ENCODE results near the gene NPAS1. TPM values are rescaled to one million over a fixed set of nuclear protein-coding genes. Genes with fewer than 3 reads are reported as not detected.

The NPAS1 gene
- total RNA-seq, 1 experiment from 2014 or later = 1.4 TPM

- Histone ChIP-seq H3K36me3 (ENCODE audit: low read depth) (no peaks in the 10 kb centered on the region), H2AFZ (no peak overlapping the region), H3K79me2 (ENCODE audit: low read depth) (no peaks in the 10 kb centered on the region), H3K9me3 (ENCODE audit: insufficient read depth, low read depth) (no peaks in the 10 kb centered on the region), H3K4me2 (peak overlapping the region; percentile 62), H4K20me1 (ENCODE audit: insufficient read depth) (no peaks in the 10 kb centered on the region), H3K27ac (no peak overlapping the region), H3K27me3 (ENCODE audit: insufficient read depth, low read depth) (peaks cover 49% of the 10 kb centered on the region), H3K4me1 (replicated peaks; ENCODE audit: insufficient read depth) (0 out of 2 replicates have a peak, but pooled peaks cover 5% of the 10 kb centered on the region), H3K4me3 (no peak overlapping the region; the same call in 1 of the 2 replicates), H3F3A (ENCODE audit: insufficient read depth, low read depth) (peaks cover 14% of the 10 kb centered on the region; the same call in 1 of the 2 replicates), H3K9me2 (ENCODE audit: insufficient read depth) (no peaks in the 10 kb centered on the region)
- TF ChIP-seq, protein P1, sequence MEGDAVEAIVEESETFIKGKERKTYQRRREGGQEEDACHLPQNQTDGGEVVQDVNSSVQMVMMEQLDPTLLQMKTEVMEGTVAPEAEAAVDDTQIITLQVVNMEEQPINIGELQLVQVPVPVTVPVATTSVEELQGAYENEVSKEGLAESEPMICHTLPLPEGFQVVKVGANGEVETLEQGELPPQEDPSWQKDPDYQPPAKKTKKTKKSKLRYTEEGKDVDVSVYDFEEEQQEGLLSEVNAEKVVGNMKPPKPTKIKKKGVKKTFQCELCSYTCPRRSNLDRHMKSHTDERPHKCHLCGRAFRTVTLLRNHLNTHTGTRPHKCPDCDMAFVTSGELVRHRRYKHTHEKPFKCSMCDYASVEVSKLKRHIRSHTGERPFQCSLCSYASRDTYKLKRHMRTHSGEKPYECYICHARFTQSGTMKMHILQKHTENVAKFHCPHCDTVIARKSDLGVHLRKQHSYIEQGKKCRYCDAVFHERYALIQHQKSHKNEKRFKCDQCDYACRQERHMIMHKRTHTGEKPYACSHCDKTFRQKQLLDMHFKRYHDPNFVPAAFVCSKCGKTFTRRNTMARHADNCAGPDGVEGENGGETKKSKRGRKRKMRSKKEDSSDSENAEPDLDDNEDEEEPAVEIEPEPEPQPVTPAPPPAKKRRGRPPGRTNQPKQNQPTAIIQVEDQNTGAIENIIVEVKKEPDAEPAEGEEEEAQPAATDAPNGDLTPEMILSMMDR (conservative IDR thresholded peaks at IDR 0.05) = no peak
- TF ChIP-seq EZH2 (IDR thresholded peaks at IDR 0.05; ENCODE audit: low read depth) = no peak
- DNase-seq = no peak
- no TSS peak for BruUV-seq (replicated peaks)
- ChIA-PET POLR2A (ENCODE audit: unreplicated experiment) (no interaction called here), CTCF (no interaction called here)
- intact Hi-C loops (cut with micrococcal nuclease; ENCODE audit: unreplicated experiment) = no loop called here
Observed at GRCh38 chr19:47020992-47021496, 1.4 kb downstream of the NPAS1 start.

DNA sequence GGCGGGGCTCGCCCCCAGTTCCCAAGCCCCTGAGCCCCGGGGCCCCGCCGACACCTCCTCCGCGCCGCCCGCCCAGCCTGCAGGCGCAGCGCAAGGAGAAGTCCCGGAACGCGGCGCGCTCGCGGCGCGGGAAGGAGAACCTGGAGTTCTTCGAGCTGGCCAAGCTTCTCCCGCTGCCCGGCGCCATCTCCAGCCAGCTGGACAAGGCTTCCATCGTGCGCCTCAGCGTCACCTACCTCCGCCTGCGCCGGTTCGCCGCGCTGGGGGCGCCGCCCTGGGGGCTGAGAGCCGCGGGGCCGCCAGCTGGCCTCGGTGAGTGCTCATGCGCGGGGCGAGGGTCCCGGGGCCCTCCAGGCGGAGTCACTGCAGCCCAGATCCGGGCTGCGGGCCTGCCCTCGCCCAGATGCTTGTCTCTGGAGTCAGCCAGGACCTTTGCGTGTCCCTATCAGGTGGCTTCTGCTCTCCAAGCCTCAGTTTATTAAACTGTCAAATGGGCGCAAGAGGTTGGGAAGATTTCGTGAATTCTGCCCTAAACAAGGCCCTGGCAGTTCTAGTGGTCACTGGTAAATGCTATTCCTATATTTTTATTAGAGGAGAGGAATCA lies 2.0 kb downstream of the NPAS1 start:
- no peaks in the 10 kb centered on the region for H4K20me1 ChIP-seq (ENCODE audit: insufficient read depth)
- ChIA-PET CTCF (interaction anchor here (0.6 to 0.9 kb wide), 2 partner anchors 9 to 18 kb away, joined by 3 read pairs; no protein-coding TSS in a partner anchor), POLR2A (ENCODE audit: unreplicated experiment) (no interaction called here)
- no peak overlapping the region for H3K4me3 ChIP-seq
- intact Hi-C loops (cut with micrococcal nuclease; ENCODE audit: unreplicated experiment) = no loop called here
- H2AFZ ChIP-seq = no peak overlapping the region
- no peaks in the 10 kb centered on the region for H3K79me2 ChIP-seq (ENCODE audit: low read depth)
- H3K27ac ChIP-seq = no peak overlapping the region
- H3K27me3 ChIP-seq (ENCODE audit: insufficient read depth, low read depth) = peaks cover 51% of the 10 kb centered on the region
- no peaks in the 10 kb centered on the region for H3K9me3 ChIP-seq (ENCODE audit: insufficient read depth, low read depth)
- peak in 1 of 2 experiments; percentile 21 for DNase-seq
- peak overlapping the region; percentile 62 for H3K4me2 ChIP-seq
- H3K4me1 ChIP-seq (replicated peaks; ENCODE audit: insufficient read depth) = 0 out of 2 replicates have a peak, but pooled peaks cover 5% of the 10 kb centered on the region
- no peaks in the 10 kb centered on the region for H3K9me2 ChIP-seq (ENCODE audit: insufficient read depth)
- peaks cover 12% of the 10 kb centered on the region; the same call in 1 of the 2 replicates for H3F3A ChIP-seq (ENCODE audit: insufficient read depth, low read depth)
- BruUV-seq (replicated peaks) = no TSS peak
- H3K36me3 ChIP-seq (ENCODE audit: low read depth) = no peaks in the 10 kb centered on the region
- TF ChIP-seq, protein P1 (conservative IDR thresholded peaks at IDR 0.05) = no peak
- peak; percentile 93; the same call in 1 of the 2 replicates for TF ChIP-seq EZH2 (IDR thresholded peaks at IDR 0.05; ENCODE audit: low read depth)

DNA sequence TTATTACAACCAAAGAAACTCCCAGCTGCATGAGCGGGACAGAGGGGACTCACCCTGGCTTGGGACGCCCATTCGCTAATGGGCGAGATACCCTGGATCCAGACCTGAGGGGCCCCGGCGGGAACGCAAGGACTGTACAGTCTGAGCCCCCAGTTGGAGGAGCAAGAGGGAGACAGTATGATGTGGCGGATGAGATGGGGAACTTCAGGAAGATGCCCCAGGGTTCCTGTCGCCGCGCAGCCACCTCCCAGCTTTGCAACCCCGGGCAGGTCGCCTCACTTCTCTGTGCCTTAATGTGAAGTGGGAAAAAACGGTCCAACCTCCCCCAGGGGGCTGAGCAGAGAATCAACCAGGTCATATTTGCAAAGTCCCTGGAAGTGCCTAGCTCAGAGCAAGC lies 2.5 kb downstream of the NPAS1 start:
- H3K4me3 ChIP-seq = no peak overlapping the region
- H4K20me1 ChIP-seq (ENCODE audit: insufficient read depth) = no peaks in the 10 kb centered on the region
- peak in 1 of 2 experiments; percentile 32 for DNase-seq
- H3K9me3 ChIP-seq (ENCODE audit: insufficient read depth, low read depth) = no peaks in the 10 kb centered on the region
- peaks cover 55% of the 10 kb centered on the region for H3K27me3 ChIP-seq (ENCODE audit: insufficient read depth, low read depth)
- no peak overlapping the region for H2AFZ ChIP-seq
- no TSS peak for BruUV-seq (replicated peaks)
- H3K4me2 ChIP-seq = no peak overlapping the region
- POLR2A ChIA-PET (ENCODE audit: unreplicated experiment) = no interaction called here
- intact Hi-C loops (cut with micrococcal nuclease; ENCODE audit: unreplicated experiment) = no loop called here
- H3K4me1 ChIP-seq (replicated peaks; ENCODE audit: insufficient read depth) = 0 out of 2 replicates have a peak, but pooled peaks cover 5% of the 10 kb centered on the region
- H3F3A ChIP-seq (ENCODE audit: insufficient read depth, low read depth) = peaks cover 7% of the 10 kb centered on the region; the same call in 1 of the 2 replicates
- H3K36me3 ChIP-seq (ENCODE audit: low read depth) = no peaks in the 10 kb centered on the region
- CTCF ChIA-PET = interaction anchor here (0.6 to 0.9 kb wide), 2 partner anchors 9 to 19 kb away, joined by 3 read pairs; no protein-coding TSS in a partner anchor
- no peak overlapping the region for H3K27ac ChIP-seq
- no peaks in the 10 kb centered on the region for H3K9me2 ChIP-seq (ENCODE audit: insufficient read depth)
- no peaks in the 10 kb centered on the region for H3K79me2 ChIP-seq (ENCODE audit: low read depth)
- TF ChIP-seq EZH2 (IDR thresholded peaks at IDR 0.05; ENCODE audit: low read depth) = no peak
- TF ChIP-seq, protein P1 (conservative IDR thresholded peaks at IDR 0.05) = no peak

Data from PC-9 (cell line).